ENCODE results near the gene QKI. TPM values are rescaled to one million over a fixed set of nuclear protein-coding genes. Genes with fewer than 3 reads are reported as not detected.

The QKI gene
- total RNA-seq, 1 donor from 2014 or later = 305 TPM

GRCh38 chr6:163489584-163489983 is 75.1 kb downstream of the QKI start:
- no peak for DNase-seq

DNA sequence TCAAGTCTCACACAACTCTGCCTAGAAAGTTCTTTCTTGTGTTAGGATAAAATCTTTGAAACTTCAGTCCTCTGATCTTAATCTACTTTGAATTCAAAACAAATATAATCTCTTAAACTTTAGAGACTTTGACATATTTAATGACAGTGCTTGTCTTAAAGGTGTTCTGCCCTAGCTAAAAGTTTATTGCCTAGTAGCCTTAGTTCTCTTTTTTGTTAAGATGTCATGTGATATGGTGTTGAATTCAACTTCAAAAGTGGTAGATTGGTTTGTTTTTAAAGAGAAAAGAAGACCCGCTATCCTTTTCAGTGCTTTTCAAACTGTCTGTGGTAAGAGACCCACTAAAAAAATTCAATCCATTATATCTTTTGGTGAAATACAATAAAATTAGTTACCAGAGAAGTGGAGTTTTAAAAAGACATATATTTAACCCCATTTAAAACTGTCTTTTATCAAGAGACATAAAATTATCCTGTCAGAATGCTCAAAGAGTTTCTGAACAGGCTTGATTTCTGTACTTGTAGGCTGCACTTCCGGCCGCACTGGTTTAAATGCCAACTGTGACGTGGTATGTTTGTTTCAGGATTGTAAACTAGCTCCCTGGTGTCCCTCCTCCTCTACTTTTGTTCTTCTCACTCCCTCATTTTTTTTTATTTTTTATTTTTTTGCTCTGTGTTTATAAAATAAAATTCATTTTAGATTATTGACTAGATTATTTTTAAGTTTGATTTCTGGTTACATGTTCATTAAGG is 76.5 kb downstream of the QKI start:
- DNase-seq = peak; percentile 1

DNA sequence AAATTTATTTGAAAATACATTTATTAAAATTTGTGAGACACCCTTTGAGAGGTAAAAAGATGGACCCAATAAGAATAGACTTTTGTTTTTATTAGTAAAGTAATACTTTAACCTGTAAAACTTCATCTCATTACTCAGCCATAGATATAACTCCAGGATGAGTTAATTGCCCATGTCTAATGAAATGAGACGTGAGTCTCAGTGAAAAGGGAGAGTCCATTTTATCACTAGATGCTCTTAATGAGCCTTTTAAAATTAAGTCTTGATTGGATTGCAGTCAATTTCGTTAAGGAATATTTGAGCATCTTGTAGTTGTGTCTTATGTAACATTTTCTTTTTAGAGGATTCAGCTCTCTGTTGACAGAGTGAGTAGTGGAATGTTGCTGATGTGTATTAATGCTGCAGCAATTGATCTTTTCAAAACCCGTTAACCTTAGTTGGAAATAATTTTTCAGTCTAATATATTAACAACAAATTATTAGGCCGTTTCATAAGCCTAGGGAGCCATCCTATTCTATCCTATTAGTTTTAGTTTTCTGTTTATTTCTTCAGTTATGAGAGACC is 77.3 kb downstream of the QKI start:
- no peak for DNase-seq

GRCh38 chr6:163494279-163494727 is 79.8 kb downstream of the QKI start:
- no peak for DNase-seq

DNA sequence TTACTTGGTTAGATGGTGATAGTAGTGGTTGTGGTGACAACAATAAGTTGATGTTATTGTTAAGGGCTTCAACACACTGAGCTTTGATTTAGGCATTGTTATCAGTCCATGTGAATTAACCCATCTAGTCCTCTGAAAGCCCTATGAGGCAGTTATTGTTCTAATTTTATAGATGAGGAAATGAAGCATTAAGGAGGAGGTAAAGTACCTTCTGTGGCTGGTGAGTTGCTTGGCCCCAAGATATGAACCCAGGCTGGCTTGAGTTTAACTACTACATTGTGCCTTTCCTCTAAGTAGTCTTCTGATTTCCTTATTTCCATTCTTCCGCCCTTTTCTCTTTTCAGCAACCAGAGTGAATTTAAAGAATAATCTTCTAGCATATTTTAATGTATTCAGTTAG is 81.7 kb downstream of the QKI start:
- DNase-seq = no peak

DNA sequence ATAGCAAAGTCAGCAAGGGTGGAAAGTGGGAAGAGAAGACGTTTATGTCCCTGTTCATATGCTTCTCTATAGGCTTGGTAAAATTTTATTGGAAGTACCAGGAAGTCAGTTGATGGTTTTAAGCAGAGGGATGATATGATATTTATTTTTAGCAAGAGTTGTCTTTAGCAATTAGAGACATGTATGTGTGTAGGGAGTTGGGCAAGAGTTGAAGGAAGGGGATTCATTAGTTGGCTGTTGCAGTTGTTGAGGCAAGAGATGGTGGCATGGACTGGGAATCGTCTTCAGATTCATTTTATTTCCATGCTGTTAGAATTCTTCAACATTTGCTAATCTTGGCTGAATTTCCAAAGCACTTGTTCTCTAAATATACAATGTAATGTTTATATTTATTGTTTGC is 85.6 kb downstream of the QKI start:
- DNase-seq = no peak

DNA sequence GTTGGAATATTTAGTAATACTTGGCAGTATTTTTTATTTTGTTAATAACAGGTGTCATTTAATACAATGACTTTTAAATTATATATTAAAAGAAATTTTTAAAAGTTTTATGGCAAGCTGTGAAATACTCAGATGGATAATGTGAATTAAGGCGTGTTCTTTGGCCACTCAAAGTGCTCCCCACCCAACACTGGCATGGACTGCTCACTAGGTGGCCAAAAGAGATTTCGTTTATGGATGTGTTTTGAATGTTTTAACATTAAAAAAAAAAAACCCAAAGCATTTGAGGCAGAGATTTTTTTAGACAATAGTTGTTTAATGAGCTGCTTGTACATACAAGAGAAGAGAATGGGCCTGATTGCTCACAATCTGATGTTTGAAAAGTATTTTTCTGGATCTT is 86.5 kb downstream of the QKI start:
- DNase-seq = no peak

- no peak for DNase-seq
Observed at GRCh38 chr6:163501439-163501838, 86.9 kb downstream of the QKI start.

DNA sequence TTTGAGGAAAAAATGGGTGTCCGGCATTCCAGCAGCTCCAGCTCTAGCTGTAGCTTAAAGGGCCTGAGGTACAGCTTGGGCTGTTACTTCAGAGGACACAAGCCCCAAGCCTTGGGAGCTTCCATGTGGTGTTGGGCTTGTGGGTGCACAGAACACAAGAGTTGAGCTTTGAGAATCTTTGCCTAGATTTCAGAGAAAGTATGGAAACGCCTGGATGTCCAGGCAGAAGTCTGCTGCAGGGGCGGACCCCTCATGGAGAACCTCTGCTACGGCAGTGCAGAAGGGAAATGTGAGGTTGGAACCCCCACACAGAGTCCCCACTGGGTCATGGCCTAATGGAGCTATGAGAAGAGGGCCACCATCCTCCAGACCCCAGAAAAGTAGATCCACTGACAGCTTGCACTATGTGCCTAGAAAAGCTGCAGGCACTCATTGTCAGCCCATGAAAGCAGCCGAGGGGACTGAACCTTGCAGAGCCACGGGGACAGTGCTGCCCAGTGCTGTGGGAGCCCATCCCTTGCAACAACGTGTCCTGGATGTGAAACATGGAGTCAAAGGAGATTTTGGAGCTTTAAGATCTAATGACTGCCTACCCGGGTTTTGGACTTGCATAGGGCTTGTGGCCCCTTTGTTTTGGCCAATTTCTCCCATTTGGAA is 90.6 kb downstream of the QKI start:
- DNase-seq = no peak

DNA sequence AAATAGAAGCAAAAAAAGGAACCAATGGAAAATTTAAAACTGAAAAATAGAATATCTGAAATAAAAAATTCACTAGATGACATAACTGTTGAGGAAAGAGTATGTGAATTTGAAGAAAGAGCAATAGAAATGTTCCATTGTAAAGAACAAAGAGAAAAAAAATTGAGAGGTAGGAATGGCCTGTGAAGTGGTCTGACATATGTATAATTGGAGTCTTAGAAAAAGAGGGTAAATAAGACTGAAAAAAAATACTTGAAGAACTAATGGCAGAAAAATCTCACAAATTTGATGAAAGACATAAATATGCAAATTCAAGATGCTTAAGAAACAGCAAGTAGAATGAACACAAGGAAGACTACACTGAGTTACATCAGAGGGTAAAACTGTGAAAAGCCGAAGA is 93.4 kb downstream of the QKI start:
- DNase-seq = no peak

GRCh38 chr6:163513003-163513402 is 98.5 kb downstream of the QKI start:
- DNase-seq = no peak

GRCh38 chr6:163513570-163514166 is 99.2 kb downstream of the QKI start:
- no peak for DNase-seq

- no peak for DNase-seq
Observed at GRCh38 chr6:163516908-163517307, 102.4 kb downstream of the QKI start.

GRCh38 chr6:163520956-163521355 is 106.4 kb downstream of the QKI start:
- DNase-seq = no peak

GRCh38 chr6:163522033-163522432 is 107.5 kb downstream of the QKI start:
- DNase-seq = no peak

- DNase-seq = no peak
Observed at GRCh38 chr6:163525926-163526325, 111.4 kb downstream of the QKI start.

DNA sequence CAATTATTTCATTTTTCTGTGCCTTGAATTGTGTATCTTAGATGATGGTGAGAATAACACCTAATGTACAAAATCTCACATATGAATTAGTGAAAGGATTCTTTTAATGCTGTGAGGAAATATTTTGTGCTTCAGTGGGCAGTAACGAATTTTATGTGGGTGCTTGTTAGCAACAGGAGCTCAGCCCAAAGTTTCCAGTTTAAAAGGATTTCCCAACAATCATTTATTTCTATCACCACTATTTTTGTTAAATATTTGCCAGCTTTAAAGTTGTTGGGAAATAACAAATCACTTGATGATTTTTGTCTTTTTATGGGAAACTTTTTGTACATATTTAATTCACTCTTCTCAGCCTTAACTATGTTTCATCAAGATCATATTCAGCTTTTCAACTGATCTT is 111.8 kb downstream of the QKI start:
- DNase-seq = no peak

GRCh38 chr6:163527291-163527690 is 112.8 kb downstream of the QKI start:
- no peak for DNase-seq

GRCh38 chr6:163529605-163530004 is 115.1 kb downstream of the QKI start:
- DNase-seq = no peak

DNA sequence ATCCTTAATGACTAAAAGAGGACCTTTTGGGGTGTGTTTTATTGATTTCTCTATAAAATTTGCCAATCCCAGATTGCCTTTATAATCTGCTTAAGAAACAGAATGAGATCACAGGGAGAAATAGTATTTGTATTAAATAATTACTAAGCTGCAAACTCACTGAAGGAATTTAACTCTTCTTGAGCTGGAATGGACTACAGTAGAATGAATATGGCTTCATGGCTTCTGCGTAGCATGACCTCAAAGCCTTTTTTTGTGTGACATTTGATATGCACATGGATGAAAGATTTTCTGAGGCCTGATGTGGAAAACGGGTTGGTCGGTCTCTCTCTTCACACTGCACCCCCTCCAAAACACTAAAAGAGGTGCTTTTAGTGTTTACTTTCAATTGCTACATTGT is 115.9 kb downstream of the QKI start:
- DNase-seq = no peak

- DNase-seq = no peak
Observed at GRCh38 chr6:163531122-163531521, 116.6 kb downstream of the QKI start.

GRCh38 chr6:163532526-163533078 is 118.1 kb downstream of the QKI start:
- DNase-seq = no peak

DNA sequence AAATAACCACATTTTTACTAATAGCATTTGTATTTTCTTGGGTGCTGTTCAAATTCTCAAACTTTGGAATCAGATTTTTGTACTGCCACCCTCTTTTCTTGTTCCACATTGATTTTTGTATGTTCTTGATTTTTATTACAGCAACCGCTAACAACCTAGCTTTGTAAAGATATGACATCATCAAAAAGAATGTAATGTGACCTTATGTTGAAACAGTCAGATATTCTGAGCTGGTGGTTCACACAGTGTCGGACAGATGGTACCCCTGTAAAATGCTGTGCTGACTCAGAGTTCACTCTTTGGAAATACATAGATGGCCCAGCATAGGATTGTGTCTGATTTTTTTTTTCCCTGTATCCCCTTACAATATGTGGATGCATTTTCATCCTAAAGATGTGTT is 118.9 kb downstream of the QKI start:
- DNase-seq = no peak
